ENCODE results near the gene HIVEP1.
A peak's percentile ranks its signal among the peaks of the same experiment; 100 is the strongest.
"Not testable (repeated sequence)": the region's sequence is repeated elsewhere in the genome, so short reads cannot be mapped to it uniquely, and the experiment has no call there.

The HIVEP1 gene

GRCh38 chr6:12129523-12129922, 117.4 kb downstream of the HIVEP1 start:
- DNase-seq: no peak

- no peak for DNase-seq
Observed at GRCh38 chr6:12132351-12133222, 120.5 kb downstream of the HIVEP1 start.

GRCh38 chr6:12134581-12134980, 122.5 kb downstream of the HIVEP1 start:
- no peak for DNase-seq

GRCh38 chr6:12134991-12135390, 122.9 kb downstream of the HIVEP1 start:
- no peak for DNase-seq

- no peak for DNase-seq
Observed at GRCh38 chr6:12136905-12137304, 124.8 kb downstream of the HIVEP1 start.

- DNase-seq: no peak
Observed at GRCh38 chr6:12137480-12137879, 125.4 kb downstream of the HIVEP1 start.

- DNase-seq: peak in 2 of 4 experiments; percentile 9 to 27
Observed at GRCh38 chr6:12138381-12138780, 126.3 kb downstream of the HIVEP1 start.

- no peak for DNase-seq
Observed at GRCh38 chr6:12138936-12139335, 126.8 kb downstream of the HIVEP1 start.

GRCh38 chr6:12147557-12148316, 135.6 kb downstream of the HIVEP1 start:
- no peak for DNase-seq

GRCh38 chr6:12148317-12148801, 136.2 kb downstream of the HIVEP1 start:
- DNase-seq: no peak

- DNase-seq: no peak
Observed at GRCh38 chr6:12148841-12149240, 136.7 kb downstream of the HIVEP1 start.

GRCh38 chr6:12149944-12150510, 137.9 kb downstream of the HIVEP1 start:
- DNase-seq: no peak

GRCh38 chr6:12150812-12151432, 138.8 kb downstream of the HIVEP1 start:
- DNase-seq: no peak

GRCh38 chr6:12151433-12151820, 139.3 kb downstream of the HIVEP1 start:
- DNase-seq: no peak

- no peak for DNase-seq
Observed at GRCh38 chr6:12152023-12152970, 140.2 kb downstream of the HIVEP1 start.

GRCh38 chr6:12155769-12156168, 143.7 kb downstream of the HIVEP1 start:
- DNase-seq: not testable (repeated sequence)

GRCh38 chr6:12158686-12159415, 146.7 kb downstream of the HIVEP1 start:
- DNase-seq: no peak

- DNase-seq: no peak
Observed at GRCh38 chr6:12160326-12160725, 148.2 kb downstream of the HIVEP1 start.

- no peak for DNase-seq
Observed at GRCh38 chr6:12162213-12162612, 150.1 kb downstream of the HIVEP1 start.

GRCh38 chr6:12163149-12163548, 151.0 kb downstream of the HIVEP1 start:
- peak in 1 of 4 experiments; percentile 12 for DNase-seq

Measured in activated naive CD4-positive, alpha-beta T cell (primary cell).